Measurements from ENCODE around the gene TRIM34. TPM values are rescaled to one million over a fixed set of nuclear protein-coding genes. Genes with fewer than 3 reads are reported as not detected.

Gene TRIM34
- total RNA-seq, 2 donors from 2014 or later: 0.68 to 1.2 TPM

GRCh38 chr11:5631417-5631816 lies 6.6 kb downstream of the TRIM34 start:
- Histone ChIP-seq H3K4me3 (ENCODE audit: low read length) (no peak overlapping the region), H3K9me3 (ENCODE audit: control insufficient read depth, low read length) (no peaks in the 10 kb centered on the region), H3K27me3 (ENCODE audit: control insufficient read depth, insufficient read depth, low read length, poor library complexity, severe bottlenecking) (no peaks in the 10 kb centered on the region), H3K27ac (ENCODE audit: low read depth, low read length) (no peak overlapping the region), H3K36me3 (ENCODE audit: control insufficient read depth, insufficient read depth, low read length) (no peaks in the 10 kb centered on the region), H3K9ac (ENCODE audit: extremely low read depth, low read length, poor library complexity, severe bottlenecking) (no peak overlapping the region), H3K4me1 (ENCODE audit: control insufficient read depth, insufficient read depth, low read length) (peaks cover 6% of the 10 kb centered on the region)
- H3K36me3 Mint-ChIP-seq (ENCODE audit: low read depth): peaks cover 2% of the 10 kb centered on the region
- no peak overlapping the region for H3K27ac Mint-ChIP-seq
- no peaks in the 10 kb centered on the region for H3K9me3 Mint-ChIP-seq
- 94 to 100% methylated on average over 2 of the region's 2 CpGs for WGBS, 2 experiments (ENCODE audit: insufficient coverage in 1 of 2, insufficient read length in 1 of 2)
- no peak for DNase-seq
- H3K4me3 Mint-ChIP-seq: no peak overlapping the region
- no peaks in the 10 kb centered on the region for H3K27me3 Mint-ChIP-seq (ENCODE audit: insufficient read depth)
- peaks cover 11% of the 10 kb centered on the region for H3K4me1 Mint-ChIP-seq
- TF ChIP-seq CTCF (conservative IDR thresholded peaks at IDR 0.05): no peak

- no peak overlapping the region for H3K4me3 ChIP-seq (ENCODE audit: low read length)
- H3K27ac ChIP-seq (ENCODE audit: low read depth, low read length): no peak overlapping the region
- DNase-seq: no peak
- WGBS, 2 experiments (ENCODE audit: insufficient coverage in 1 of 2, insufficient read length in 1 of 2): 92% methylated on average over 4 to 5 of the region's 5 CpGs
- H3K4me1 ChIP-seq (ENCODE audit: control insufficient read depth, insufficient read depth, low read length): peaks cover 6% of the 10 kb centered on the region
- H3K9me3 ChIP-seq (ENCODE audit: control insufficient read depth, low read length): no peaks in the 10 kb centered on the region
- no peaks in the 10 kb centered on the region for H3K27me3 ChIP-seq (ENCODE audit: control insufficient read depth, insufficient read depth, low read length, poor library complexity, severe bottlenecking)
- Mint-ChIP-seq H3K36me3 (ENCODE audit: low read depth) (peaks cover 2% of the 10 kb centered on the region), H3K27me3 (ENCODE audit: insufficient read depth) (no peaks in the 10 kb centered on the region), H3K4me3 (no peak overlapping the region), H3K27ac (no peak overlapping the region), H3K9me3 (no peaks in the 10 kb centered on the region), H3K4me1 (peaks cover 11% of the 10 kb centered on the region)
- H3K9ac ChIP-seq (ENCODE audit: extremely low read depth, low read length, poor library complexity, severe bottlenecking): no peak overlapping the region
- no peak for TF ChIP-seq CTCF (conservative IDR thresholded peaks at IDR 0.05)
- no peaks in the 10 kb centered on the region for H3K36me3 ChIP-seq (ENCODE audit: control insufficient read depth, insufficient read depth, low read length)
Observed at GRCh38 chr11:5631969-5632635, 7.3 kb downstream of the TRIM34 start.

- H3K9me3 ChIP-seq (ENCODE audit: control insufficient read depth, low read length): no peaks in the 10 kb centered on the region
- Mint-ChIP-seq H3K27me3 (ENCODE audit: insufficient read depth) (no peaks in the 10 kb centered on the region), H3K4me3 (no peak overlapping the region), H3K9me3 (no peaks in the 10 kb centered on the region), H3K36me3 (ENCODE audit: low read depth) (no peaks in the 10 kb centered on the region), H3K27ac (no peak overlapping the region), H3K4me1 (no peaks in the 10 kb centered on the region)
- no peak overlapping the region for H3K27ac ChIP-seq (ENCODE audit: low read depth, low read length)
- no peak for DNase-seq
- no peaks in the 10 kb centered on the region for H3K27me3 ChIP-seq (ENCODE audit: control insufficient read depth, insufficient read depth, low read length, poor library complexity, severe bottlenecking)
- no peaks in the 10 kb centered on the region for H3K4me1 ChIP-seq (ENCODE audit: control insufficient read depth, insufficient read depth, low read length)
- no peak overlapping the region for H3K4me3 ChIP-seq (ENCODE audit: low read length)
- H3K36me3 ChIP-seq (ENCODE audit: control insufficient read depth, insufficient read depth, low read length): no peaks in the 10 kb centered on the region
- WGBS, 2 experiments (ENCODE audit: insufficient coverage in 1 of 2, insufficient read length in 1 of 2): 89% methylated on average over 1 of the region's 1 CpG; no CpG with 5 or more reads in 1 of the 2 experiments
- no peak overlapping the region for H3K9ac ChIP-seq (ENCODE audit: extremely low read depth, low read length, poor library complexity, severe bottlenecking)
- no peak for TF ChIP-seq CTCF (conservative IDR thresholded peaks at IDR 0.05)
Observed at GRCh38 chr11:5639953-5640352, 15.2 kb downstream of the TRIM34 start.

All from endodermal cell (in vitro differentiated cells).